ENCODE results near the gene TRPM3.

Gene TRPM3

GRCh38 chr9:70556771-70557170 lies 564.6 kb downstream of the TRPM3 start:
- Histone ChIP-seq H4K20me1 (ENCODE audit: insufficient read depth) (no peaks in the 10 kb centered on the region), H2AFZ (ENCODE audit: low read depth) (no peak overlapping the region), H3K27ac (no peak overlapping the region), H3K79me2 (ENCODE audit: insufficient read depth, low read depth) (no peaks in the 10 kb centered on the region), H3K36me3 (ENCODE audit: insufficient read depth) (no peaks in the 10 kb centered on the region), H3K9ac (no peak overlapping the region), H3K4me2 (no peak overlapping the region), H3K4me1 (ENCODE audit: low read depth, poor library complexity, severe bottlenecking) (no peaks in the 10 kb centered on the region), H3K4me3 (IDR thresholded peaks at IDR 0.05; ENCODE audit: insufficient read depth, low read depth, low read length) (no peak overlapping the region), H3K27me3 (ENCODE audit: insufficient read depth, low read depth) (no peaks in the 10 kb centered on the region)
- no peak for TF ChIP-seq CTCF (conservative IDR thresholded peaks at IDR 0.05; ENCODE audit: low read depth, low read length)

DNA sequence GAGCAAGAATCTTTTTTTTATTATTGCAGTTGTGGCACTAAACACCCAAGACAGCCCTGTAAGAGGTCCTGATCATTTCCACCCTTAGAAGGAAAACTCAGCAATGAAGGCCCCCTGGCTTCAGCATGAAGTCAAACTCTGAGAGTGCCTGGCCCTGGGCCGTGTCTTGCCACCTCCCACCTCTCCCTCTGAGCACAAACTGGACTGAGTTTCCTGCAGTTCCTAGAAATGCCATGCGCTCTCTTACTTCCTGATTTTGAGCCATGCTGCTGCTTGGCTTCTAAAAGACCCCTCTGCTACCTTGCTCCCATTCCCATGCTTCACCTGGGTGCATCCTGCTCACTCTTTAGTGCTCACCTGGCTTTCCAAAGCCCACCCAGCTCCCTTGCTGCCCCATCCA lies 566.5 kb downstream of the TRPM3 start:
- no peak overlapping the region for H3K4me2 ChIP-seq
- H3K79me2 ChIP-seq (ENCODE audit: insufficient read depth, low read depth), result no peaks in the 10 kb centered on the region
- H2AFZ ChIP-seq (ENCODE audit: low read depth), result no peak overlapping the region
- no peak overlapping the region for H3K9ac ChIP-seq
- H3K36me3 ChIP-seq (ENCODE audit: insufficient read depth), result no peaks in the 10 kb centered on the region
- H3K27me3 ChIP-seq (ENCODE audit: insufficient read depth, low read depth), result no peaks in the 10 kb centered on the region
- H4K20me1 ChIP-seq (ENCODE audit: insufficient read depth), result no peaks in the 10 kb centered on the region
- H3K4me1 ChIP-seq (ENCODE audit: low read depth, poor library complexity, severe bottlenecking), result no peaks in the 10 kb centered on the region
- H3K27ac ChIP-seq, result no peak overlapping the region
- no peak for TF ChIP-seq CTCF (conservative IDR thresholded peaks at IDR 0.05; ENCODE audit: low read depth, low read length)
- H3K4me3 ChIP-seq (IDR thresholded peaks at IDR 0.05; ENCODE audit: insufficient read depth, low read depth, low read length), result no peak overlapping the region

- Histone ChIP-seq H3K4me1 (ENCODE audit: low read depth, poor library complexity, severe bottlenecking) (no peaks in the 10 kb centered on the region), H3K4me2 (no peak overlapping the region), H3K4me3 (IDR thresholded peaks at IDR 0.05; ENCODE audit: insufficient read depth, low read depth, low read length) (no peak overlapping the region), H3K9ac (no peak overlapping the region), H3K27me3 (ENCODE audit: insufficient read depth, low read depth) (no peaks in the 10 kb centered on the region), H3K36me3 (ENCODE audit: insufficient read depth) (no peaks in the 10 kb centered on the region), H3K79me2 (ENCODE audit: insufficient read depth, low read depth) (no peaks in the 10 kb centered on the region), H4K20me1 (ENCODE audit: insufficient read depth) (no peaks in the 10 kb centered on the region), H3K27ac (no peak overlapping the region), H2AFZ (ENCODE audit: low read depth) (no peak overlapping the region)
- no peak for TF ChIP-seq CTCF (conservative IDR thresholded peaks at IDR 0.05; ENCODE audit: low read depth, low read length)
Observed at GRCh38 chr9:70553707-70554673, 567.4 kb downstream of the TRPM3 start.

- H4K20me1 ChIP-seq (ENCODE audit: insufficient read depth), result no peaks in the 10 kb centered on the region
- no peaks in the 10 kb centered on the region for H3K79me2 ChIP-seq (ENCODE audit: insufficient read depth, low read depth)
- H3K4me3 ChIP-seq (IDR thresholded peaks at IDR 0.05; ENCODE audit: insufficient read depth, low read depth, low read length), result no peak overlapping the region
- no peak overlapping the region for H3K9ac ChIP-seq
- H3K4me1 ChIP-seq (ENCODE audit: low read depth, poor library complexity, severe bottlenecking), result no peaks in the 10 kb centered on the region
- H3K27ac ChIP-seq, result no peak overlapping the region
- H3K27me3 ChIP-seq (ENCODE audit: insufficient read depth, low read depth), result no peaks in the 10 kb centered on the region
- no peaks in the 10 kb centered on the region for H3K36me3 ChIP-seq (ENCODE audit: insufficient read depth)
- TF ChIP-seq CTCF (conservative IDR thresholded peaks at IDR 0.05; ENCODE audit: low read depth, low read length), result no peak
- no peak overlapping the region for H2AFZ ChIP-seq (ENCODE audit: low read depth)
- H3K4me2 ChIP-seq, result no peak overlapping the region
Observed at GRCh38 chr9:70552561-70552960, 568.9 kb downstream of the TRPM3 start.

All from KMS-11 (cell line).